Parathyroid adenoma (tissue), 2 donors: ENCODE data around the gene LRRTM4.

Experiments
- H2AFZ ChIP-seq: fragments of 300-600 bp; sonication (generic); one replicate; pipeline ENCODE4 v1.7.0; 2017; ENCODE audit warnings: antibody characterized with exemption, mild to moderate bottlenecking
- H3K27ac ChIP-seq: fragments of 300-600 bp; sonication (generic); one replicate; pipeline ENCODE4 v1.7.0; 2017
- H3K27me3 ChIP-seq: fragments of 300-600 bp; sonication (generic); one replicate; pipeline ENCODE4 v1.7.0; 2017; ENCODE audit warnings: low read length; ENCODE audit not compliant: control insufficient read depth, insufficient read depth
- H3K36me3 ChIP-seq: fragments of 300-600 bp; sonication (generic); one replicate; pipeline ENCODE4 v1.7.0; 2017; ENCODE audit warnings: low read length; ENCODE audit not compliant: control insufficient read depth, insufficient read depth
- H3K4me1 ChIP-seq: fragments of 300-600 bp; sonication (generic); one replicate; pipeline ENCODE4 v1.7.0; 2017; ENCODE audit warnings: control low read depth
- H3K4me2 ChIP-seq: fragments of 300-600 bp; sonication (generic); one replicate; pipeline ENCODE4 v1.7.0; 2017; ENCODE audit warnings: low read length
- H3K4me3 ChIP-seq: fragments of 300-600 bp; sonication (generic); one replicate; pipeline ENCODE4 v1.7.0; 2017; ENCODE audit warnings: low read depth, low read length
- H3K79me2 ChIP-seq: fragments of 300-600 bp; sonication (generic); one replicate; pipeline ENCODE4 v1.7.0; 2017; ENCODE audit warnings: control low read depth
- H3K9ac ChIP-seq: fragments of 300-600 bp; sonication (generic); one replicate; pipeline ENCODE4 v1.7.0; 2017; ENCODE audit warnings: mild to moderate bottlenecking
- H3K9me3 ChIP-seq: fragments of 300-600 bp; sonication (generic); one replicate; pipeline ENCODE4 v1.7.0; 2017; ENCODE audit warnings: low read length; ENCODE audit not compliant: control insufficient read depth
- TF ChIP-seq, protein P1 (sequence below): fragments of 300-600 bp; sonication (generic); IDR thresholded peaks from one replicate; pipeline ENCODE4 v1.7.0; 2017; ENCODE audit warnings: antibody characterized with exemption, mild to moderate bottlenecking
- donor health status: primary hyperparathyroidism.

Gene LRRTM4

DNA sequence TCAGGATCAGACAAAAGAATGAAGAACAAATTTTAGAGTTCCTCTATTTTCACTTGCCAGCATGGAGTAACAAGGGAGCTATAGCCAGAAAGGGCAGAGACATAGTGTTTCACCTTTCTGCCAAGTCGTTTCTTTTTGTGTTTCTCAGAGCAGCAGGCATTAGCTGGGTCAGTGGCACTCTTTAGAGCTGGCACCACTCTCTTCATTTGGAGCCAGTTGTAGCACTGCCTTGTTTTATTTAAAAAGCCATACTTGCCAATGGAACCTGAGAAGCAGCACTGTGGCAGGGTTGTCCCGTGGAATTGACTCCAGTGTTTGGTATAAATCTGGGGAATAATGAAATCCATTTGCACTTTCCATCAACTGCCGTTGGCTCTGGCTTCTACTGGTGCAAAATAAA is 64.0 kb downstream of the LRRTM4 start:
- Histone ChIP-seq H3K9ac (no peak overlapping the region), H3K79me2 (no peaks in the 10 kb centered on the region), H3K27me3 (no peaks in the 10 kb centered on the region), H3K27ac (no peak overlapping the region), H3K4me2 (no peak overlapping the region), H2AFZ (no peak overlapping the region), H3K4me3 (no peak overlapping the region), H3K9me3 (no peaks in the 10 kb centered on the region), H3K36me3 (no peaks in the 10 kb centered on the region), H3K4me1 (no peaks in the 10 kb centered on the region)
- TF ChIP-seq, protein P1, sequence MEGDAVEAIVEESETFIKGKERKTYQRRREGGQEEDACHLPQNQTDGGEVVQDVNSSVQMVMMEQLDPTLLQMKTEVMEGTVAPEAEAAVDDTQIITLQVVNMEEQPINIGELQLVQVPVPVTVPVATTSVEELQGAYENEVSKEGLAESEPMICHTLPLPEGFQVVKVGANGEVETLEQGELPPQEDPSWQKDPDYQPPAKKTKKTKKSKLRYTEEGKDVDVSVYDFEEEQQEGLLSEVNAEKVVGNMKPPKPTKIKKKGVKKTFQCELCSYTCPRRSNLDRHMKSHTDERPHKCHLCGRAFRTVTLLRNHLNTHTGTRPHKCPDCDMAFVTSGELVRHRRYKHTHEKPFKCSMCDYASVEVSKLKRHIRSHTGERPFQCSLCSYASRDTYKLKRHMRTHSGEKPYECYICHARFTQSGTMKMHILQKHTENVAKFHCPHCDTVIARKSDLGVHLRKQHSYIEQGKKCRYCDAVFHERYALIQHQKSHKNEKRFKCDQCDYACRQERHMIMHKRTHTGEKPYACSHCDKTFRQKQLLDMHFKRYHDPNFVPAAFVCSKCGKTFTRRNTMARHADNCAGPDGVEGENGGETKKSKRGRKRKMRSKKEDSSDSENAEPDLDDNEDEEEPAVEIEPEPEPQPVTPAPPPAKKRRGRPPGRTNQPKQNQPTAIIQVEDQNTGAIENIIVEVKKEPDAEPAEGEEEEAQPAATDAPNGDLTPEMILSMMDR = no peak

DNA sequence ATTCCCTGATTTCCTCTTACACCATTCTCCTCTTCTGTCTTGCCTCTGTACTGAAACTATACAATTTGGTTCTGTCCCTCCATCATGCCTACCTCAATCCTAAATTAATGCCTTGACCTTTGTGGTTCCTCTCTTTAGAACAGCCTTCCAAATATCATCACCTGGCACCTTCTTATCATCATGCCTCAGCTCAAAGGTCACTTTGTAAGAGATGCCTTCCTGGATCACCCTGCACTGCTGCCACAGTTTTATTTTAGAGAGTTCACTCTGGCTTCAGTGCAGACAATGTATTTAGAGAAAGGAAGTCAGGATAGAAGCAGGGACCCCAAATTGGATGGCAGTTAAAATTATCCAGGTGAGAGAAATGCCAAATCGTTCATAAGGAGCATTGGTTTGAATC is 64.5 kb downstream of the LRRTM4 start:
- no peaks in the 10 kb centered on the region for H3K27me3 ChIP-seq
- no peak overlapping the region for H3K9ac ChIP-seq
- H3K36me3 ChIP-seq = no peaks in the 10 kb centered on the region
- H3K4me3 ChIP-seq = no peak overlapping the region
- no peaks in the 10 kb centered on the region for H3K9me3 ChIP-seq
- no peaks in the 10 kb centered on the region for H3K4me1 ChIP-seq
- TF ChIP-seq, protein P1 = no peak
- no peak overlapping the region for H2AFZ ChIP-seq
- H3K27ac ChIP-seq = no peak overlapping the region
- H3K79me2 ChIP-seq = no peaks in the 10 kb centered on the region
- no peak overlapping the region for H3K4me2 ChIP-seq

DNA sequence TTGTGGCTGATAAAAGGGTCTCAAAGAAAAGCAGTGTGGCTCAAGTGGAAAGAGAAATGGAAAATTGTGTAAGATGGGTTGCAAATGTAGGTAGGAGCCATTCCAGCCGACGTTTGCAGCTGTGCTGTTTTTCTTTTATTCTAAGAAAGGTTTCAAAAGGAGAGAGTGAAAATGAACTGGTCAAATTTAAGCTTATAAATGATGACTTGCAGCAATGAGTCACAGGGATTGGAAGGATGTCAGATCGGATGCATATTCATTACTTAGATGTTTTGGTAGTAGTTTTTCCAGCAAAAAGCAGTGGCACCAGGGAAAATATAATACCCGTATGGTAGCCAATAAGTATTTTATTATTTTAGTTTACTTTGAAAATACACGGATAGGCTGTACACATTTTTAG is 79.1 kb downstream of the LRRTM4 start:
- Histone ChIP-seq H3K4me2 (no peak overlapping the region), H3K27me3 (no peaks in the 10 kb centered on the region), H3K4me3 (no peak overlapping the region), H3K4me1 (no peaks in the 10 kb centered on the region), H3K9me3 (no peaks in the 10 kb centered on the region), H3K27ac (no peak overlapping the region), H3K36me3 (no peaks in the 10 kb centered on the region), H2AFZ (no peak overlapping the region), H3K9ac (no peak overlapping the region), H3K79me2 (no peaks in the 10 kb centered on the region)
- TF ChIP-seq, protein P1 = no peak

DNA sequence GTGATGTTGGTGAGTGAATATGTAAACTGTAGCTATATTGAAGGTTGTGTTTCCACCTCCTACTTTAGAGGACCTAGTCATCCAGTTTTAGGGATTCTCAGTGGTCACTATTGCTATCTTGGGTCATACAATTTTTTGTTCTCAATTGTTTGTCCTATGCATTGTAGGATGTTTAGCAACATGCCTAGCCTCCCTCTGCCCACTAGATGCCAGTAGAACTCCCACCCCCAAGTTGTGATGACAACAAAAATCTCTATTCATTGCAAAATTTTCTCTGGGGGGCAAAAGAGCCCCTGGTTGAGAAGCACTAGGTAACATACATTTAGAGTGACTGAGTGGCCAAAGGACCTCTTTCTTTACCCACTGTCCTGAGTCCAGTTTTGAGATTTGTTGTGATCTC is 87.3 kb downstream of the LRRTM4 start:
- H3K4me2 ChIP-seq = no peak overlapping the region
- no peak overlapping the region for H2AFZ ChIP-seq
- H3K36me3 ChIP-seq = no peaks in the 10 kb centered on the region
- H3K4me3 ChIP-seq = no peak overlapping the region
- no peak overlapping the region for H3K27ac ChIP-seq
- no peaks in the 10 kb centered on the region for H3K27me3 ChIP-seq
- H3K4me1 ChIP-seq = no peaks in the 10 kb centered on the region
- no peaks in the 10 kb centered on the region for H3K79me2 ChIP-seq
- TF ChIP-seq, protein P1 = no peak
- no peak overlapping the region for H3K9ac ChIP-seq
- H3K9me3 ChIP-seq = no peaks in the 10 kb centered on the region

DNA sequence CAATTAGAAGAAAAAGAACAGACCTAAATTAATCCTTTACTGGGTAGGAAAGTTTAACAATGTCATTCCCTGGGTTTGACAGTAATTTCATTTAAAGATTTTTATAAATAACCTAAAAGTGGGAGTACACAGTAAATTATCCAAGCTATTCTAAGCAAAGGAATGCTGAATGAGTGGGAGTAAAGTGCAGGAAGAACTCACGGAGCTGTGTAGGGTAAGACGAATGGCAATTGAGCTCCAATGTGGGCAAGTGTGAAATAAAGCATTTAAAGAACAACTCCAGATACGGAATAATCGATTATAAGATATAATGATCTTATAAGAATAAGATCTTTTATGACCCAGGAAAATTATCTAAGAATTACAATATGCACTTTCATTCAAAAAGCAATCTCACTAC is 93.2 kb downstream of the LRRTM4 start:
- no peaks in the 10 kb centered on the region for H3K4me1 ChIP-seq
- no peak overlapping the region for H3K27ac ChIP-seq
- no peak overlapping the region for H2AFZ ChIP-seq
- no peak overlapping the region for H3K4me3 ChIP-seq
- H3K79me2 ChIP-seq = no peaks in the 10 kb centered on the region
- H3K9ac ChIP-seq = no peak overlapping the region
- no peaks in the 10 kb centered on the region for H3K36me3 ChIP-seq
- H3K4me2 ChIP-seq = no peak overlapping the region
- TF ChIP-seq, protein P1 = no peak
- H3K27me3 ChIP-seq = no peaks in the 10 kb centered on the region
- H3K9me3 ChIP-seq = no peaks in the 10 kb centered on the region
